ENCODE results near the gene EEF1AKMT3.
A peak's percentile ranks its signal among the peaks of the same experiment; 100 is the strongest.

The EEF1AKMT3 gene

GRCh38 chr12:57782243-57782607 lies 9.8 kb downstream of the EEF1AKMT3 start:
- DNase-seq (ENCODE audit: low read depth in 1 of 2, low spot score in 1 of 2): no peak

- DNase-seq (ENCODE audit: low read depth in 1 of 2, low spot score in 1 of 2): peak; percentile 94 to 99
Measured at GRCh38 chr12:57782608-57783465, 10.4 kb downstream of the EEF1AKMT3 start, which contains the start of gene TSFM. Gene TSFM (plus strand): TSS chr12:57782787. CDS start chr12:57782802, 15 bp downstream.

GRCh38 chr12:57783466-57783801 lies 11.0 kb downstream of the EEF1AKMT3 start:
- no peak for DNase-seq (ENCODE audit: low read depth in 1 of 2, low spot score in 1 of 2)

- no peak for DNase-seq (ENCODE audit: low read depth in 1 of 2, low spot score in 1 of 2)
Measured at GRCh38 chr12:57783861-57784260, 11.4 kb downstream of the EEF1AKMT3 start.

GRCh38 chr12:57793920-57794319 lies 21.5 kb downstream of the EEF1AKMT3 start:
- DNase-seq (ENCODE audit: low read depth in 1 of 2, low spot score in 1 of 2): no peak

- no peak for DNase-seq (ENCODE audit: low read depth in 1 of 2, low spot score in 1 of 2)
Measured at GRCh38 chr12:57795354-57795753, 22.9 kb downstream of the EEF1AKMT3 start.

- DNase-seq (ENCODE audit: low read depth in 1 of 2, low spot score in 1 of 2): no peak
Measured at GRCh38 chr12:57796996-57797395, 24.6 kb downstream of the EEF1AKMT3 start.

- DNase-seq (ENCODE audit: low read depth in 1 of 2, low spot score in 1 of 2): no peak
Measured at GRCh38 chr12:57797933-57798332, 25.5 kb downstream of the EEF1AKMT3 start.

- DNase-seq (ENCODE audit: low read depth in 1 of 2, low spot score in 1 of 2): no peak
Measured at GRCh38 chr12:57800965-57801364, 28.6 kb downstream of the EEF1AKMT3 start.

GRCh38 chr12:57802607-57803006 lies 30.2 kb downstream of the EEF1AKMT3 start:
- no peak for DNase-seq (ENCODE audit: low read depth in 1 of 2, low spot score in 1 of 2)

GRCh38 chr12:57803319-57803893 lies 31.0 kb downstream of the EEF1AKMT3 start:
- peak in 1 of 2 donors; percentile 11 for DNase-seq (ENCODE audit: low read depth in 1 of 2, low spot score in 1 of 2)

GRCh38 chr12:57806677-57807076 lies 34.3 kb downstream of the EEF1AKMT3 start:
- no peak for DNase-seq (ENCODE audit: low read depth in 1 of 2, low spot score in 1 of 2)

- DNase-seq (ENCODE audit: low read depth in 1 of 2, low spot score in 1 of 2): no peak
Measured at GRCh38 chr12:57807285-57807684, 34.9 kb downstream of the EEF1AKMT3 start.

GRCh38 chr12:57808351-57808750 lies 35.9 kb downstream of the EEF1AKMT3 start:
- DNase-seq (ENCODE audit: low read depth in 1 of 2, low spot score in 1 of 2): no peak

- DNase-seq (ENCODE audit: low read depth in 1 of 2, low spot score in 1 of 2): no peak
Measured at GRCh38 chr12:57809425-57809824, 37.0 kb downstream of the EEF1AKMT3 start.

GRCh38 chr12:57810450-57810849 lies 38.0 kb downstream of the EEF1AKMT3 start:
- DNase-seq (ENCODE audit: low read depth in 1 of 2, low spot score in 1 of 2): no peak

- no peak for DNase-seq (ENCODE audit: low read depth in 1 of 2, low spot score in 1 of 2)
Measured at GRCh38 chr12:57811028-57811755, 38.8 kb downstream of the EEF1AKMT3 start.

- DNase-seq (ENCODE audit: low read depth in 1 of 2, low spot score in 1 of 2): no peak
Measured at GRCh38 chr12:57813111-57813970, 40.9 kb downstream of the EEF1AKMT3 start.

- DNase-seq (ENCODE audit: low read depth in 1 of 2, low spot score in 1 of 2): no peak
Measured at GRCh38 chr12:57813971-57814772, 41.8 kb downstream of the EEF1AKMT3 start.

Measured in activated T-helper 1 cell treated with anti-CD3 and anti-CD28 coated beads, Interleukin-2, amount 50 U/mL, for 16 hours (primary cell).